ENCODE results near the gene ANP32D.
A peak's percentile ranks its signal among the peaks of the same experiment; 100 is the strongest.
"Not testable (repeated sequence)": the region's sequence is repeated elsewhere in the genome, so short reads cannot be mapped to it uniquely, and the experiment has no call there.

The ANP32D gene

DNA sequence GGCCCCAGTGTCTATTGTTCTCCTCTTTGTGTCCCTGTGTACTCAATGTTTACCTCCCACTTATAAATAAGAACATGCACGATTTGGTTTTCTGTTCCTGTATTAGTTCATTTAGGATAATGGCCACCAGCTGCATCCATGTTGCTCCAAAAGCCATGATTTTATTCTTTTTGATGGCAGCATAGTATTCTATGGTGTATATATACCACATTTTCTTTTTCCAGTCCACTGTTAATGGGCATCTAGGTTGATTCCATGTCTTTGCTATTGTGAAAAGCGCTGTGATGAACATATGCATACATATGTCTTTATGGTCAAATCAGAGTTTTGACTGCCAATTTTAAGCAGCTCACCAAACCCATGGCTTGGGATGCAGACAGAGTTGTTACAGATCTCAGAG lies 17.2 kb upstream of the ANP32D start:
- no peak overlapping the region for H3K27ac Mint-ChIP-seq
- TF ChIP-seq, protein P1, sequence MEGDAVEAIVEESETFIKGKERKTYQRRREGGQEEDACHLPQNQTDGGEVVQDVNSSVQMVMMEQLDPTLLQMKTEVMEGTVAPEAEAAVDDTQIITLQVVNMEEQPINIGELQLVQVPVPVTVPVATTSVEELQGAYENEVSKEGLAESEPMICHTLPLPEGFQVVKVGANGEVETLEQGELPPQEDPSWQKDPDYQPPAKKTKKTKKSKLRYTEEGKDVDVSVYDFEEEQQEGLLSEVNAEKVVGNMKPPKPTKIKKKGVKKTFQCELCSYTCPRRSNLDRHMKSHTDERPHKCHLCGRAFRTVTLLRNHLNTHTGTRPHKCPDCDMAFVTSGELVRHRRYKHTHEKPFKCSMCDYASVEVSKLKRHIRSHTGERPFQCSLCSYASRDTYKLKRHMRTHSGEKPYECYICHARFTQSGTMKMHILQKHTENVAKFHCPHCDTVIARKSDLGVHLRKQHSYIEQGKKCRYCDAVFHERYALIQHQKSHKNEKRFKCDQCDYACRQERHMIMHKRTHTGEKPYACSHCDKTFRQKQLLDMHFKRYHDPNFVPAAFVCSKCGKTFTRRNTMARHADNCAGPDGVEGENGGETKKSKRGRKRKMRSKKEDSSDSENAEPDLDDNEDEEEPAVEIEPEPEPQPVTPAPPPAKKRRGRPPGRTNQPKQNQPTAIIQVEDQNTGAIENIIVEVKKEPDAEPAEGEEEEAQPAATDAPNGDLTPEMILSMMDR (IDR thresholded peaks at IDR 0.05) = no peak
- H3K36me3 Mint-ChIP-seq (ENCODE audit: low read depth) = no peaks in the 10 kb centered on the region
- no peak for DNase-seq
- no peak overlapping the region for H3K4me3 Mint-ChIP-seq
- H3K27me3 Mint-ChIP-seq (ENCODE audit: low read depth, poor library complexity) = peaks cover 8% of the 10 kb centered on the region
- peaks cover 6% of the 10 kb centered on the region for H3K9me3 Mint-ChIP-seq
- H3K4me1 Mint-ChIP-seq = no peaks in the 10 kb centered on the region

DNA sequence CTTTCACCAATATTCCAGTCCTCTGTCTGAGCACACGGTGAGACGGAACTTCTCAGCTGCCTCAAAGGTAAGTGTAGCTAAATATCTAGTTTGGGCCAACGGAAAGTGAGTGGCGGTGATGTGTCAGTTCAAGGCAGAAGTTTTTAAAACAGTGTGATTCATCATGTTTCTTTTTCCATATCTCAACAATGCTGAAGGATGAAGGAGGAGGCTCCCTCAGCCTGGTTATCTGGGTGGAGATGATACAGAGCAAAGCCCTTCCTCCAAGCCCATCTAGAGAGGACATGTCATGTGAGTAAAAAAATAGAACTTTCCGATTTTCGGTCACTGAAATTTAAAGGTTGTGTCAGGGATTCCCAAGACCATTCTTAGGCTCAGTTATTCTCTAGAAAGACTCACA lies 13.1 kb upstream of the ANP32D start:
- DNase-seq = no peak
- Mint-ChIP-seq H3K4me3 (no peak overlapping the region), H3K36me3 (ENCODE audit: low read depth) (no peaks in the 10 kb centered on the region), H3K4me1 (no peaks in the 10 kb centered on the region), H3K9me3 (no peaks in the 10 kb centered on the region), H3K27me3 (ENCODE audit: low read depth, poor library complexity) (peaks cover 20% of the 10 kb centered on the region), H3K27ac (peak overlapping the region; percentile 70)
- TF ChIP-seq, protein P1 (IDR thresholded peaks at IDR 0.05) = no peak

DNA sequence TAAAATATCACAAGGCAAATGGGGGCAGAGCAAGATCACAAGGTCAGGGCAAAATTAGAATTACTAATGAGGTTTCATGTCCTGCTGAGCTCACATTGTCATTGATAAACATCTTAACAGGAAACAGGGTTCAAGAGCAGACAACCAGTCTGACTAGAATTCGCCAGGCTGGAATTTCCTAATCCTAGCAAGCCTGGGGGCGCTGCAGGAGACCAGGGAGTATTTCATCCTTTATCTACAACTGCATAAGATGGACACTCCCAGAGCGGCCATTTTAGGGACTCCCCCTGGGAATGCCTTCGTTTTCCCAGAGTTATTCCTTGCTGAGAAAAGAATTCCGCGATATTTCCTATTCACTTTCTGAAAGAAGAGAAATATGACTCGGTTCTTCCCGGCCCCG lies 3.3 kb upstream of the ANP32D start:
- H3K9me3 Mint-ChIP-seq = peaks cover 66% of the 10 kb centered on the region
- H3K4me3 Mint-ChIP-seq, DNase-seq, H3K4me1 Mint-ChIP-seq, H3K27ac Mint-ChIP-seq: not testable (repeated sequence)
- H3K27me3 Mint-ChIP-seq (ENCODE audit: low read depth, poor library complexity) = peaks cover 11% of the 10 kb centered on the region
- peaks cover 14% of the 10 kb centered on the region for H3K36me3 Mint-ChIP-seq (ENCODE audit: low read depth)

DNA sequence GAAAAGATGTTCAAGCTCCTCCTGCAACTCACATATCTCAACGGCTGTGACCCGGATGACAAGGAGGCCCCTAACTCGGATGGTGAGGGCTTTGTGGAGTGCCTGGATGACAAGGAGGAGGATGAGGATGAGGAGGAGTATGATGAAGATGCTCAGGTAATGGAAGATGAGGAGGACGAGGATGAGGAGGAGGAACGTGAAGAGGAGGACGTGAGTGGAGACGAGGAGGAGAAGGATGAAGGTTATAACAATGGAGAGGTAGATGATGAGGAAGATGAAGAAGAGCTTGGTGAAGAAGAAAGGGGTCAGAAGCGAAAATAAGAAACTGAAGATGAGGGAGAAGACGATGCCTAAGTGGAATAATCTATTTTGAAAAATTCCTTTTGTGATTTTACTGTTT lies 702 bp downstream of the ANP32D start:
- Mint-ChIP-seq H3K9me3 (peaks cover 86% of the 10 kb centered on the region), H3K27ac (no peak overlapping the region), H3K4me3 (peak overlapping the region; percentile 46), H3K36me3 (ENCODE audit: low read depth) (peaks cover 14% of the 10 kb centered on the region), H3K4me1 (no peaks in the 10 kb centered on the region), H3K27me3 (ENCODE audit: low read depth, poor library complexity) (peaks cover 18% of the 10 kb centered on the region)
- no peak for DNase-seq
- TF ChIP-seq, protein P1 (IDR thresholded peaks at IDR 0.05) = no peak

DNA sequence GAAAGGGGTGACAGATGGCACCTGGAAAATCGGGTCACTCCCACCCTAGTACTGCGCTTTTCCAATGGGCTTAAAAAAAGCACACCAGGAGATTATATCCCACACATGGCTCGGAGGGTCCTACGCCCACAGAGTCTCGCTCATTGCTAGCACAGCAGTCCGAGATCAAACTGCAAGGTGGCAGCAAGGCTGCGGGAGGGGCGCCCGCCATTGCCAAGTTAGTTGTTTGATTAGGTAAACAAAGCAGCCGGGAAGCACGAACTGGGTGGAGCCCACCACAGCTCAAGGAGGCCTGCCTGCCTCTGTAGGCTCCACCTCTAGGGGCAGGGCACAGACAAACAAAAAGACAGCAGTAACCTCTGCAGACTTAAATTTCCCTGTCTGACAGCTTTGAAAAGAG lies 2.1 kb downstream of the ANP32D start:
- Mint-ChIP-seq H3K9me3 (peaks cover 75% of the 10 kb centered on the region), H3K36me3 (ENCODE audit: low read depth) (peaks cover 10% of the 10 kb centered on the region), H3K27me3 (ENCODE audit: low read depth, poor library complexity) (peaks cover 18% of the 10 kb centered on the region)
- not testable (repeated sequence) for H3K4me3 Mint-ChIP-seq, DNase-seq, H3K4me1 Mint-ChIP-seq, H3K27ac Mint-ChIP-seq

DNA sequence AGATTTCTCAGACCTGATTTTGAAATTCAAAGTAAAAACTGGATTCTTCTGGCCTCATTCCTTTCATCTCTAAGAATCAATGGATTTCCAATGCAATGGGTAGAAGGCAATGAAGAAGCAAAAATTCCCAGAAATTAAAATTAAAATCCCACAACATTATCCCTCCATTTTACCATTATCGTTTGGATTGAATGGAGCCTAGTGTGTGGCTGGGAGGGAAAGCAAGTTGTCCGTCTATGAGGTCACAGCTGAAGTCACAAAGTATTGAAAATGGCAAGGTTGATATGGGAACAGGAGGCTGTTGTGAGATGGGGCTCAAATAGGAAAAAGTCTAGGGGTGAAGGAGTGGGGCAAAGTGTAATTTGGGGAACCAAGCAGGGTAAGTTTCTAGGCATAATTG lies 9.8 kb downstream of the ANP32D start, which contains the start of gene C12orf54:
Gene C12orf54 (plus strand): TSS at position 301 of the 400 bp plus-strand sequence. CDS start 799 bp downstream, outside the sequence.
- H3K9me3 Mint-ChIP-seq = peaks cover 14% of the 10 kb centered on the region
- peaks cover 26% of the 10 kb centered on the region for H3K27me3 Mint-ChIP-seq (ENCODE audit: low read depth, poor library complexity)
- no peaks in the 10 kb centered on the region for H3K4me1 Mint-ChIP-seq
- DNase-seq = no peak
- H3K36me3 Mint-ChIP-seq (ENCODE audit: low read depth) = no peaks in the 10 kb centered on the region
- H3K27ac Mint-ChIP-seq = no peak within 1 kb of the TSS
- TF ChIP-seq, protein P1 (IDR thresholded peaks at IDR 0.05) = no peak
- H3K4me3 Mint-ChIP-seq = no peak within 1 kb of the TSS

DNA sequence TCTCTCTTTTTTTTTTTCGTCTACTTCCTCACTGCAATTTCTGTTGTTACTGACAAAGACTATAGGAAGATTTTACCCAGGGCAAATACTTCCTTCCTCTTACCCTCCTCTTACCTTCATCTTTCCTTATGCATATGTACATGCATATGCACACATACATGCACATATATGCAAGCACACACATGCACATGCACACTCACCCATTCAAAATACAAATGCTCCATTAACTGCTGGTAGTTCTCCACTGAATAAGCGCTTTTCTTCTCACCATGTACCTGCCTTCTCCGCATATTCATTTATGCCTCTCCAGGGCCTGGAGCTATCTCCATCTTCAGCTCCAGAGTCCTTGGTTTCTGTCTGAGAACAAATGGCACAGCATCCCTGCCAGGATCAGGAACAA lies 10.6 kb downstream of the ANP32D start:
- no peak overlapping the region for H3K4me3 Mint-ChIP-seq
- H3K4me1 Mint-ChIP-seq = no peaks in the 10 kb centered on the region
- no peak overlapping the region for H3K27ac Mint-ChIP-seq
- TF ChIP-seq, protein P1 (IDR thresholded peaks at IDR 0.05) = no peak
- H3K27me3 Mint-ChIP-seq (ENCODE audit: low read depth, poor library complexity) = peaks cover 30% of the 10 kb centered on the region
- no peak for DNase-seq
- H3K36me3 Mint-ChIP-seq (ENCODE audit: low read depth) = no peaks in the 10 kb centered on the region
- H3K9me3 Mint-ChIP-seq = peaks cover 8% of the 10 kb centered on the region

Data from nephron progenitor cell (in vitro differentiated cells).